NCI-H2107 treated with DMSO at 0.1 percent for 48 hours (cell line): ENCODE results near the gene GRM1.

Source experiments
- DNase-seq: peaks from one replicate; lab custom pipeline; 2025; ENCODE audit not compliant: unreplicated experiment; lab: John Stamatoyannopoulos, UW

Gene GRM1

GRCh38 chr6:146028851-146029572, at the start of gene GRM1:
TSS of gene GRM1 (plus strand) at chr6:146029062. CDS start at chr6:146029518, 456 bp downstream.
- no peak for DNase-seq

GRCh38 chr6:146009338-146009737, 19.5 kb upstream of the GRM1 start:
- DNase-seq = no peak

DNA sequence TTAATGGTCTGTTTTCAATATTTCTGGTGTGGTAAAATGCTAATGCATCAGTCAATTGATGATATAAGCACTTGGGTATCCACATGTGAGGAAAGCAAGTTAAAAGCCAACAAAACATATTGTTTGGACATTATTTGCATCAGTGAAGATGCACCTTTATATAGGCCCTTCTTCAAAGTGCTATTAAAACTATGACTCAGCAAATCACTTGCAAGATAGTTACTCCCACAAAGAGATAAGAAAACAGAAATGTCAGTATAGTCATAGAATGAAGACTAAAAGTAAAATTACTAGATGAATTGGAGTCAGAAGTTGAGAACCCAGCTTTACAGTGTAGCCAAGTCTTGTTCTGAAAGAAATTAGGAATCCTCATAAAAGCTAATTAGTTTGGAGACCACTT, 14.6 kb upstream of the GRM1 start:
- DNase-seq = no peak

DNA sequence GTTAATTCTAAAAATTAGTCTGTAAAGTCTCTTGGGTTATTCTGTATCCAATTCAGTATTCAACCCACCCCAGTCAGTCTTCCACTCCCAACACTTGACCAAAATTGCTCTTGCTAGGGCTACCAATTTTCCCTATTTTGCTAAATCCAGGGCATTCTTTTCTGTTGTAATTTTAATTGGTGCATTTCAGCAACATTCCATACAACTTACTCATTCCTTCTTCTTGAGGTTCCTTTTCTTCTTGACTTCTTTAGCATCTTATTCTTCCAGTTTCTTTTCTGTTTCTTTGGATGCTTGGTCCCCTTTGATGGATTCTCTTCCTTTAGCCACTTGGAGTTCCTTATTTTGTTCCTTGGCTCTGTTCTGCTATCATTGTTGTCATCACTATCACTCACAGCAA, 11.2 kb upstream of the GRM1 start:
- no peak for DNase-seq

GRCh38 chr6:146026873-146027272, 2.0 kb upstream of the GRM1 start:
- no peak for DNase-seq

DNA sequence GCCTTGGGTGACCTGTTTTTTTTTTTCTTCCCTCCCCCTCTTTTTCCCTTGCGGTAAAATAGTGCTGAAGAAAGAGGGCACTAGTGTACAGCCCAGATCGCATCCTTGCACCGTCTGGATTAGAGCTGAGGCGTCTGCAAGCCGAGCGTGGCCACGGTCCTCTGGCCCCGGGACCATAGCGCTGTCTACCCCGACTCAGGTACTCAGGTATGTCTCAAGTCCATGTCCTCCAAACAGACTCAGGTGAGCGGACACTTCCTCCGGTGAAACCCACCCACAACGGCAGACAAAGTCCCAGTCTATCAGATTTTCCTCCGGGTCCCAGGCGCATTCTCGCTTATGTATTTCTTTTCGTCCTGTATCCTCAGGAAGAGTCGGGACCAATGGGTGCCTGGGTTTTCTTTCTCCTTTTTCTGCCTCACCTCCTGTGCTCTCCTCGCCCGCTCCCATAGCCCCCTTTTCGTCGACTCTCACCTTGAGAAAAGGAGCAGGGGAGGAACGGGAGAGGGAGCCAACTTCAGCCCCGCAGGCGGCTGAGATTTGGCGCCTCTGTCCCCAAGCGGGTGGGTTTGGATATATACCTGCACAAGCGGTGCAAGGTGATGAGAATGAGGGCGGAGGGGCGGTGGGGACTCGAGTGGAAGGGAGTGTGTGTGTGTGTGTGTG, 1.1 kb upstream of the GRM1 start:
- peak; percentile 2 for DNase-seq

- DNase-seq = no peak
Observed at GRCh38 chr6:146028252-146028795, 538 bp upstream of the GRM1 start.

GRCh38 chr6:146029573-146030184, 817 bp downstream of the GRM1 start:
- no peak for DNase-seq

GRCh38 chr6:146032387-146032786, 3.5 kb downstream of the GRM1 start:
- no peak for DNase-seq

GRCh38 chr6:146040360-146040759, 11.5 kb downstream of the GRM1 start:
- no peak for DNase-seq

GRCh38 chr6:146041282-146041681, 12.4 kb downstream of the GRM1 start:
- DNase-seq = no peak

- no peak for DNase-seq
Observed at GRCh38 chr6:146047371-146047770, 18.5 kb downstream of the GRM1 start.

DNA sequence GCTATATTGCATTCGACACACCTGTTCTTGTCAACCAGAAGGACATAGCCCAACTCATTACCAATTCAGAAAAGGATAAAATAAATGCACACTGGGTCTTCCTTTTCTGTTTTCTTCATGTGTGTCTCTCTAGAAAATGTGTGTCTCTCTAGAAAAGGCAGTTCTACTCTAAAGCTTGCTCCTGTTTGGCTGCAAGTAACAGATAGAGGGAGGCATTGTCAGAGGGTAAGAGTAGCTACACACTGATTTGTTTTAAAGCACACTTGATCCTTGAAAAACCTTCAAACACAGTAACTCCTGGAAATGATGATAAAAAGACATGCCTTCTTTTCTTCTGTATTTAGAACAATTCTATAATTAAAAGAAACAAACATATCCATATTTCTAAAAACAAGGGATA, 21.3 kb downstream of the GRM1 start:
- DNase-seq = no peak

DNA sequence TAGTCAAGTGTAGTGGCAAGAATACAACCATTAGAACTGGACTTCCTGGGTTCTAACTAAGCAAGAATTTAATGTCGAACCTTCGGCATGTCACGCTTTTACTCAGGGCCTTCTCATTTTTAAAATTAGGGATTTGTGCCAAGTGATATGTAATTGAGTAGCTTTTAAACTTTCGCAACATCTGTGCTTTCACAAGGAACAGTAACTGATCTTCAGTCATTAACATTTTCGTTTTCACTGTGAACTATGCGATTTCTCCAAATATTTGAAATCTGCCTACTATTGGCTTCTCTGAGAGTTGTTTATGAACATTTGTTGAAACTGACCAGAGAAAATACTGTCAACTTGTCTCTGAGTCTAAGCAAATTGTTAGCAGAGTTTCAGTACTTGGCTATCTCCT, 27.6 kb downstream of the GRM1 start:
- no peak for DNase-seq

GRCh38 chr6:146065690-146066089, 36.8 kb downstream of the GRM1 start:
- DNase-seq = no peak

DNA sequence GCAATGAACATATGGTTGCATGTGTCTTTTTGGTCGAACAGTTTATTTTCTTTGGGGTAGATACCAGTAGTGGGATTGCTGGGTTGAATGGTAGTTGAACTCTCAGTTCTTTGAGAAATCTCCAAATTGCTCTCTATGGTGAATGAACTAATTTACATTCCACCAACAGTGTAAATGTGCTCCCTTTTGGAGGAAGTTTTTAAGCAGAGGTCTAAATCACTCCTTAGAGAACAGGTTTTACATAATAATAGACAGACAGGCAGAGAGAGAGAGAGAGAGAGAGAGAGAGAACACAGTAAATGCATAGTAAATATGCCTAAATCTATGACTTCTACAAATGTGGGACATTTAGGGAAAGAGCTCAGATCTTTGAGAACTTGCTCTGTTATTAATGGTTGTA, 37.6 kb downstream of the GRM1 start:
- no peak for DNase-seq

DNA sequence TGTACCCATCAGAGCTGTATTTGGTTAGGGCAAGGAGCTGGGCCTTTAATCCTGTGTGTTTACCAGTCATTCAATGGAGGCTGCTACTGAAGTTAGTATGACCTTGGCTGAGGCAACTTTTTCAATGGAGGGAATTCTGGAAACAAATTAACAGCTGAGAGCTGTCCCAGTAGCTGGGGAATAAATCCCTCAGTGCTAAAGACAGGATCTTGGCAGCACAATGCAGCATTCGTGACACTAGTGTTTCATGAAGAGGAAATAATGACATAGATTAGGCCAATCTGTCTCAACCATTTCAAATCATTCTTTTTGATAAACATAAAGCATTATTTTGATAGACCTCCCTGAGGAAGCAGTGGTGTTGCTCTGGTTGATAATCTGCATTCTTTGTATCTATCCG, 42.9 kb downstream of the GRM1 start:
- no peak for DNase-seq

DNA sequence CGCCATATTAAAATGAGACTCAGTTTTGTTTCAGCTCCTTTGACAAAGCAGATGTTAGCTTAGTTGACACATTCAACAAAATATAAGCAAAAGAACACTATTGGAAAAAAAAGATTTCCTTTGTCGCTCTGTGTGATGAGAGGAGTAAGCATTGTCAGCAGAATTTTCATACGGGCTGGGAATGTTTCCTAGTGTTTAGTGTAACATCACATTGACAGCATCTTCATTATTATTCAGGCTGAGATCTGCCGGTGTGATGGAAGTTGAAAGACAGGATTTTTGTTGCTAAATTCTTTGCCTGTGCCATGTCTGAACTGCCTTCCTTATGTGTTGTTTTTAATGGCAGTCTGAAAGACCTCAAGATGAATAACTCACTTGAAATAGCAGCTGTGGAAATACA, 49.1 kb downstream of the GRM1 start:
- no peak for DNase-seq

DNA sequence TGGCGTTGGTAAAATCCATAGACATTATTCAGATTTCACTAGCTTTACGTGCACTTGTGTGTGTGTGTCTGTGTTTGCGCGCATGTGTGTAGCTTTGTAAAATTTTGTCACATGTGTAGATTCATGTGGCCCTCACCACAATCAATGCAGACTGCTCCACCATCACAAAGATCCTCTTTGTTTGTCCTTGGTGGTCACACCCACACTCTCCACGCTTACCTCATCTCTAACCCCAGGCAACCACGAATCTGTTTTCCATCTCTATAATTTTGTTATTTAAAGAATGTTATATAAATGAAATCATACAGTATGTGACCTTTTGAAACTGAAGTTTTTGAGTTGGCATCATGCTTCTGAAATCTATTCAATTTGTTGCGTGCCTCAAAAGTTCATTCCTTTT, 58.5 kb downstream of the GRM1 start:
- no peak for DNase-seq

DNA sequence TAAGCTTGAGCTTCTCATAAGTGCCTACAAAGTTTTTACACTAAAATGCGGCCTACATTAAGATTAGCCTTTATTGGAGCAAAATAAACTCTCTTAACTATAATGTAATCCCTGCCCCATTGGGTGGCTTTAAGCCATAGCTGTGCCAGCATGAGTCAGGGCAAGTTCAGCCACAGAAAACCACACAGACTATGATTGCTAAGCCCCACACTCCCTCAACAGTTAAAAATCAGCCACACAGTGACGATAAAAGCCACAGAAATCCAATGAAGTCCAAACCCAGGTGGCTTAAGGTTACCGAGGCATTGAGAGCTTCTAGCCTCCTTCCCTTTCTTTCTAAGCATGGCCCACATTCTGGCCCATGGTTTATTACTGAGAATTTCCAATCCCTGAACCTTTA, 61.6 kb downstream of the GRM1 start:
- no peak for DNase-seq

DNA sequence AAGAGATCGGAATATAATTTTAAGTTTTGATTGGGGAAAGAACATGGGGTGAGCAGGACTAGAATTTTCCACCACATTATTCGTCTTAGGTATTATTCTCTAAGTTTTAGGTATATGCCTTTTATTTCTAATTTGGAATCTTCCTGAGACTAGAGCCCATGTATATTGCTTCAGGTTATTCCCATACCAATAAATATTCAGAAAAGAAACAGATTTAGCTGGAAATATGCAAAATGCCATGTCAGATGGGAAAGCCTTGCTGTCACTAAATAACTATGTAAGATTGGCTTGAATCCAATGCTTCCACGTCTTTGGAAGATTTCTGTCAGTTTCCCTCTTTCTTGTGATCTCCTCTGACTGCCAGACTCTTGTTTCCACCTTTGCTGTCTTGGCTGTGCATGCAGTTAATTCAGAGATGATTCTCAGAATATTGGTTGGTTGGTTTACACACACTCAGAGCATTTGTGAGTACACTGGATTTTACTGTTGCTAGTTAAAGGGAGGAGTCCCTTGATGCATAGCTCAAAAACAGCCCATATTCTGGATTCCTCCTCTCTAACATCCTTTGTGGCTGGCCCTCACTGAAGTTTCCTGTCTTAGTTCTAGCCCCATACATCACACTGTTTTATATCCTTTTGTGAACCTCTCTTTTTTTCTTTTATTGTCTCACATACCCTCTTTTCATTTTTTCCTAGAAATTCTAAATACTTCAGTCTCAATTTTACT, 64.3 kb downstream of the GRM1 start:
- no peak for DNase-seq
